A673 (cell line): ENCODE data around the gene NRXN3.

Experiments used
- EZH2 ChIP-seq: fragments of 200-600 bp; sonication (generic); IDR thresholded peaks from 2 replicates; pipeline ENCODE4 v1.6.1; 2017; ENCODE audit warnings: borderline replicate concordance, low read depth, mild to moderate bottlenecking, mixed read lengths, antibody characterized with exemption, low read length; ENCODE audit not compliant: poor library complexity, severe bottlenecking
- TF ChIP-seq, protein P1 (sequence below): fragments of 300-800, 200-600 bp; sonication (generic); conservative IDR thresholded peaks from 2 replicates; pipeline ENCODE4 v1.5.1; 2017; ENCODE audit warnings: low read depth, mild to moderate bottlenecking, antibody characterized with exemption, low read length, moderate library complexity, mixed read lengths

DNA sequence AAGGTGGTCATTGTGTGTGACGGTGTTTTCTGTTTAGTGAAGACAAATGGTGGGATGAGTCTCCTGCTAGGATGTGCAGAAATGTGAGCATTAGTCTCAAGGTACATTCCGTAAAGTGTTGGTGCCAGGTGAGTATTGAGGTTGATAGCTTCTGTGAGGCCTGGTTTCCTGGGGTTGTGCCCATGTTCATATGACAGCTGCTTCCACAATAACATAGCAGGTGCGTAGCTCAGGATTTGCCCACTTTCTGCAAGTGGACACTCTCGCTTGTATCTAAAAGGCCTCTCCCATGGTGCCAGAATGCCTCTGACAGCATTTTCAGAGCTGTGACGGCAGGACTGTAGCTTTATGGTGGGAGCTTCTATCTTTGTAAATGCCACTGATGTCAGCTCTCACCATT lies 1209.1 kb downstream of the NRXN3 start:
- no peak for TF ChIP-seq EZH2
- TF ChIP-seq, protein P1, sequence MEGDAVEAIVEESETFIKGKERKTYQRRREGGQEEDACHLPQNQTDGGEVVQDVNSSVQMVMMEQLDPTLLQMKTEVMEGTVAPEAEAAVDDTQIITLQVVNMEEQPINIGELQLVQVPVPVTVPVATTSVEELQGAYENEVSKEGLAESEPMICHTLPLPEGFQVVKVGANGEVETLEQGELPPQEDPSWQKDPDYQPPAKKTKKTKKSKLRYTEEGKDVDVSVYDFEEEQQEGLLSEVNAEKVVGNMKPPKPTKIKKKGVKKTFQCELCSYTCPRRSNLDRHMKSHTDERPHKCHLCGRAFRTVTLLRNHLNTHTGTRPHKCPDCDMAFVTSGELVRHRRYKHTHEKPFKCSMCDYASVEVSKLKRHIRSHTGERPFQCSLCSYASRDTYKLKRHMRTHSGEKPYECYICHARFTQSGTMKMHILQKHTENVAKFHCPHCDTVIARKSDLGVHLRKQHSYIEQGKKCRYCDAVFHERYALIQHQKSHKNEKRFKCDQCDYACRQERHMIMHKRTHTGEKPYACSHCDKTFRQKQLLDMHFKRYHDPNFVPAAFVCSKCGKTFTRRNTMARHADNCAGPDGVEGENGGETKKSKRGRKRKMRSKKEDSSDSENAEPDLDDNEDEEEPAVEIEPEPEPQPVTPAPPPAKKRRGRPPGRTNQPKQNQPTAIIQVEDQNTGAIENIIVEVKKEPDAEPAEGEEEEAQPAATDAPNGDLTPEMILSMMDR = no peak
